GM19324 (cell line): ENCODE data around the gene MTHFD1L.

ENCODE experiments used
- ATAC-seq: cut with Tn5 transposase; IDR thresholded peaks from one replicate; pipeline ENCODE4 v1.9.1; 2021; ENCODE audit warnings: mild to moderate bottlenecking, moderate library complexity; ENCODE audit not compliant: unreplicated experiment, low FRiP score

MTHFD1L gene

GRCh38 chr6:151139524-151139923 lies 274.0 kb downstream of the MTHFD1L start:
- no peak for ATAC-seq

DNA sequence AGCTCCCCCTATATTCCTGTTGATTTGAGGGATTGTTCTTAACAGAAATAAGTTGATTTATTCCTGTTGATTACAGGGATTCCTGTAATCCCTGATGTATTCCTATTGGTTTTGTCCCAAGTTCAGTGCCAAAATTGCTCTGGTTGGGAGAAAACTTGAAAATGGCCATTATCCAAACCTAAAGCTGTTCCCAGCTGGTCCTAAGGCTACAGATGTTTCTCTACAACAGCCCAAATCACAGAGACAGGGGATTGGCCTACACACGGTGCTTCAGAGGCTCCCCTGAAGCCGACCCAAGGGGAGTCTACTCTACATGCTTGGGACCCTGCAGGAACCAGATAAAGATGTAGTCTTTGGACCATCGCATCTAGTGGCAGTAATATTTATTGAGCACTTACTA lies 275.3 kb downstream of the MTHFD1L start:
- no peak for ATAC-seq

- no peak for ATAC-seq
Observed at GRCh38 chr6:151141685-151142084, 276.2 kb downstream of the MTHFD1L start.

- ATAC-seq, result no peak
Observed at GRCh38 chr6:151142676-151143075, 277.2 kb downstream of the MTHFD1L start.

GRCh38 chr6:151143337-151143736 lies 277.8 kb downstream of the MTHFD1L start:
- no peak for ATAC-seq

DNA sequence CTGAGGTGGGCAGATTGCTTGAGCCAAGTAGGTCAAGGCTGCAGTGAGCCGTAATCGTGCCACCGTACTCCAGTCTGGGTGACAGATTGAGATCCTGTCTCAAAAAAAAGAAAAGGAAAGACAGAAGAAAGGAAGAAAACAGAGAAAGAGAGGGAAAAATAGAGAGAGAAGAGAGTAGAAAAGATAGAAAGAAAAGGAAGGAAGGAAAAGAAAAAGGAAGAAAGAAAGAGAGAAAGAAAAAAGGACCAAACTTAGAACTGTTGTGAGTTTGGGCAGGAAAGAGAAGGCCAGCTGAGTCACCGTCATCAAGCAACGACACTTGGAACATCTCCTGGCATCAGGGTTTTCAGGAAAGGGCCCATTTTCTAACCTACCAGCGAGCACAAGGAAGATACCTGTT lies 278.3 kb downstream of the MTHFD1L start:
- no peak for ATAC-seq

GRCh38 chr6:151147118-151147832 lies 281.8 kb downstream of the MTHFD1L start:
- no peak for ATAC-seq

DNA sequence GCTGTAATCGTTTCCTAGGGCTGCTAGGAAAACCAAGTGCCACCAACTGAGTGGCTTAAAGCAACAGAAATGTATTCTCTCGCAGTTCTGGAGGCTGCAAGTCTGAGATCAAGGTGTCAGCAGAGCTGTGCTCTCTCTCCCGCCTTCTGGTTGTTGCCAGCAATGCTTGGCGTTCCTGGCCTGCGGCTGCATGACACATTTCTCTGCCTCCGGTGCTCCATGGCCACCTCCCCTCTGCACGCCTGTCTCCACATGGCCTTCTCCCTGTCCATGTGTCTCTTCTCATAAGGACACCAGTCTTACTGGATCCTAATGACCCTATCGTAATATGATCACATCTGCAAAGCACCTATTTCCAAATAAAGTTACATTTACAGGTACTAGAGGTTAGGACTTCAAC lies 282.6 kb downstream of the MTHFD1L start:
- ATAC-seq, result no peak

DNA sequence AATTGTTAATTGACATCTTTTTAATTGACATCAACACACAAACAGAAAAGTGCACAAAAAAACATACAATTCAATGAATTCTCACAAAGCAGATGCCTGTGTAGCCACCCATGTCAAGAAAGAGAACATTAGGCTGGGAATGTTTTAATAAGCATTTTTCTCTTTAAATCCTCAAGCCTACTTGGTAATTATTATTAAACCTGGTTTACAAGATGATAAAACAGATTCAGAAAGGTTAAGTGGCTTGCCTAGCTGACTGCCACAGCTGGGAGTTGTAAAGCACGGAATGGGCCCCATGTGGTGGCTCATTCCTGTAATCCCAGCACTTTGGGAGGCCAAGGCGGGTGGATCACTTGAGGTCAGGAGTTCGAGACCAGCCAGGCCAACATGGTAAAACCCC lies 284.3 kb downstream of the MTHFD1L start:
- no peak for ATAC-seq
